A549 treated with AZD9567 at 1 μM for 4 hours (cell line): ENCODE results near the gene ZNF793. TPM values are rescaled to one million over a fixed set of nuclear protein-coding genes. Genes with fewer than 3 reads are reported as not detected.

Experiments
- total RNA-seq: library from RNA; stranded (reverse); fragments of 200-300 nt; extraction: Qiagen RNA extraction; gene quantifications from 5 replicates; pipeline ENCODE4 v1.2.3, GENCODE V29; 2022; ENCODE audit not compliant: insufficient read depth

The ZNF793 gene
- 0.02 to 0.06 TPM (median 0.06 TPM) in 3 of 5 replicates, not detected in the others for total RNA-seq

GRCh38 chr19:37506387-37507166 is at the start of gene ZNF793:
ZNF793 (plus strand) TSS chr19:37506939; CDS start chr19:37523440, 16,501 bp downstream.

DNA sequence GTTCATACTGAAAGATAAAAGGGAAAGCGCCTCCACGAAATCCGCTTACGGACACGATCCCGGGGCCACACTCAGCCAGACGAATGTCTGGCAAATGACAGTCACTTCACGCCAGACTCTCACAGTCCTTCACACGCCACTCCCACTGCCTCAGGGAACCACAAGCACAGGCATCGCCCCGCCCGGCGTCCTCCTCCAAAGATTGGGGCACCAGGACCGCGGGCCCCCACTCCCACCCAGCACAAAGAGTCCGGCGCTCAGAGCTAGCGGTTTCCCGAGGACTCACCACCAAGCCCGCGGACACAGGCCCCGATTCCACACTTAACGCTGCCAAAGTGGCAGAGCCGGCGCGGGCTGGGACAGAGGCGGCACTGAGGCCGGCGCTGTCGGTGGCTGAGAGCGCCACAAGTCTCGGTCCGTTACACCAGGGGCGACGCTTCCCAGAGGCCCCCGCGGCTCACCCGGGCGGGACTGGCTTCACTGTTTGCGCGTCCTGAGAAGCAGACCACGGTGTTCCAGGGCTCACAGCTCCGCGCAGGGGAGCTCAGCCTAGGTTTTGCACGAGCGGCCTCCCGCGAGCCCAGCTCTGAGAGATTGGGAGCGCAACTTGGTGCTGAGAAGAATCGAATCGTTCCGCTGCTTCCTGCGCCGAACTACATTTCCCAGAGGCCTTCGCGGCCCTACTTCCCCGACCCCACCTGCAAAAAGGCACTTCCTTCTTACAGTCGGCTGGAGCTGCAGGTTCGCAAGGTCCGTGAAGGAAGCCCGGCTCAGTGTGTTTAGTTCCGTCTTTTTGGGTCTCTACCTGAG is 39.7 kb upstream of the ZNF793 start, which contains the start of gene ZNF569:
ZNF569 (minus strand) TSS at position 647 of the 810 bp plus-strand sequence. CDS start 22,523 bp downstream, outside the sequence.

DNA sequence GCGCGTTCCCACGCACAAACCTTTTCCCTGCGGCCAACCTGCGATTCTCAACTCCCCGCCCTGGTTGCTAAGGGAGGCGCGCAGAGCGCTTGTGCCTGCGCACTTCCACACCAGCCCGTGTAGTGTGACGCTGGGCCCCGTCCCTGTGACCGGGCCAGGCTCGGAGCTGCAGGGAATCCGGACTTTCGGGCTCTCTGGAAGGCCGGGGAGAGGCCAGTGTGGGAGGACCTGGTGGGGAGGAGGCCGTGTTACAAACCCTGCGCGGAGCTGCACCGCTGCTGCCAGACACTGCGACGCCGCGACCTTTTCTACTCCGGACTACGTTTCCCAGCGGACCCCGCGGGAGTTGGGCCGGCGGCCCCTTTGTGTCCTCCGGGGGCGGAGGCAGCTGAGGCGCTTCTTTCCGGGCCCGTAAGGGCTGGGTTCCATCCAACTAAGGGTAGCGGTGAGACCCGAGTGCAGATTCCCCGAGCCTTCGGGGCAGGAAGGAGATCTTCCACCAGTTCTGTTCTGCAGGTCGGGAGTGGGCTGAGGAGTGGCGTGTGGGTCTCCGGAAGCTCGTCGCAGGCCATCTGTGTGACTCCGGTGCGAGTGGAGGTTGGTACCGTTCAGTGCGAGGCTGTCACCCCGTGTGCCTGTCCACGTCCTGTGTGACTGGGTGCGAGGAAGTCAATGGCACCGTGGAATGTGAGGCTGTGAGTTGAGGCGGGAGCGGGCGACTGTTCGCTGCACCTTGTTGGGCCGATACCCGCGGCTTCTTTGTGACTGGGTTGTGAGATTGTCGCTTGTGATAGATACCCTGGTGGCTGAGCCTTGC is 37.6 kb upstream of the ZNF793 start, which contains the start of gene ZNF570:
ZNF570 (plus strand) TSS at position 396 of the 817 bp plus-strand sequence. CDS start 999 bp downstream, outside the sequence.

Other genes with a start within 250 kb of the ZNF793 start
- gene ZNF527, start 135.8 kb upstream of the ZNF793 start, total RNA-seq: 2.2 to 9.7 TPM (median 3.3 TPM) in 5 replicates
- 2.8 to 5.6 TPM (median 5.2 TPM) in 5 replicates for gene ZNF569, start 39.5 kb upstream of the ZNF793 start, total RNA-seq
- gene ZNF570, start 37.6 kb upstream of the ZNF793 start, total RNA-seq: 2.5 to 4.8 TPM (median 2.9 TPM) in 5 replicates
- 0.75 to 1.2 TPM (median 0.88 TPM) in 5 replicates for gene ZNF571, start 87.9 kb downstream of the ZNF793 start, total RNA-seq
- gene ZNF540, start 87.9 kb downstream of the ZNF793 start, total RNA-seq: 0.05 to 0.14 TPM (median 0.10 TPM) in 3 of 5 replicates, not detected in the others
- gene ZFP30, start 148.5 kb downstream of the ZNF793 start, total RNA-seq: 7.0 to 8.9 TPM (median 8.3 TPM) in 5 replicates
- gene ZNF607, start 212.8 kb downstream of the ZNF793 start, total RNA-seq: 4.5 to 8.4 TPM (median 6.0 TPM) in 5 replicates